Urinary bladder (tissue), 4 donors: ENCODE data around the gene DLK2. TPM values are rescaled to one million over a fixed set of nuclear protein-coding genes. Genes with fewer than 3 reads are reported as not detected.
"Not testable (repeated sequence)": the region's sequence is repeated elsewhere in the genome, so short reads cannot be mapped to it uniquely, and the experiment has no call there.

ENCODE experiments used
- DNase-seq: peaks from one replicate; pipeline ENCODE4 v3.0.0-alpha.2; 2015; ENCODE audit errors: extremely low spot score
- H3K27ac ChIP-seq: one replicate; pipeline ENCODE4 v1.5.1; 2013; ENCODE audit warnings: low read depth, mild to moderate bottlenecking, moderate library complexity
- H3K36me3 ChIP-seq: one replicate; pipeline ENCODE4 v1.6.1; 2013; ENCODE audit warnings: mild to moderate bottlenecking, moderate library complexity; ENCODE audit not compliant: insufficient read depth
- H3K4me1 ChIP-seq: one replicate; pipeline ENCODE4 v1.6.1; 2013; ENCODE audit warnings: mild to moderate bottlenecking, moderate library complexity; ENCODE audit not compliant: insufficient read depth
- H3K4me3 ChIP-seq: one replicate; pipeline ENCODE4 v1.5.1; 2013; ENCODE audit warnings: low read depth, low read length
- WGBS: extraction: QIAGEN DNeasy Blood & Tissue Kit; methylation state at CpG from one replicate; pipeline ENCODE4 v1.1.7; 2013; 5-methylcytosine and 5-hydroxymethylcytosine counted together
- polyA plus RNA-seq: library from polyadenylated mRNA; stranded (reverse); fragments of 200-250 nt; gene quantifications from one replicate; pipeline ENCODE4 v1.2.3, GENCODE V29; 2013
- total RNA-seq: library from RNA; depleted of rRNA; stranded (reverse); fragments of >200 nt; gene quantifications from one replicate; pipeline ENCODE4 v1.2.3, GENCODE V29; 2014
- donor health status: healthy with polysubstance abuse.
- donor health status: healthy.

DLK2 gene
- total RNA-seq: 2.0 TPM
- 0.67 TPM for polyA plus RNA-seq

DNA sequence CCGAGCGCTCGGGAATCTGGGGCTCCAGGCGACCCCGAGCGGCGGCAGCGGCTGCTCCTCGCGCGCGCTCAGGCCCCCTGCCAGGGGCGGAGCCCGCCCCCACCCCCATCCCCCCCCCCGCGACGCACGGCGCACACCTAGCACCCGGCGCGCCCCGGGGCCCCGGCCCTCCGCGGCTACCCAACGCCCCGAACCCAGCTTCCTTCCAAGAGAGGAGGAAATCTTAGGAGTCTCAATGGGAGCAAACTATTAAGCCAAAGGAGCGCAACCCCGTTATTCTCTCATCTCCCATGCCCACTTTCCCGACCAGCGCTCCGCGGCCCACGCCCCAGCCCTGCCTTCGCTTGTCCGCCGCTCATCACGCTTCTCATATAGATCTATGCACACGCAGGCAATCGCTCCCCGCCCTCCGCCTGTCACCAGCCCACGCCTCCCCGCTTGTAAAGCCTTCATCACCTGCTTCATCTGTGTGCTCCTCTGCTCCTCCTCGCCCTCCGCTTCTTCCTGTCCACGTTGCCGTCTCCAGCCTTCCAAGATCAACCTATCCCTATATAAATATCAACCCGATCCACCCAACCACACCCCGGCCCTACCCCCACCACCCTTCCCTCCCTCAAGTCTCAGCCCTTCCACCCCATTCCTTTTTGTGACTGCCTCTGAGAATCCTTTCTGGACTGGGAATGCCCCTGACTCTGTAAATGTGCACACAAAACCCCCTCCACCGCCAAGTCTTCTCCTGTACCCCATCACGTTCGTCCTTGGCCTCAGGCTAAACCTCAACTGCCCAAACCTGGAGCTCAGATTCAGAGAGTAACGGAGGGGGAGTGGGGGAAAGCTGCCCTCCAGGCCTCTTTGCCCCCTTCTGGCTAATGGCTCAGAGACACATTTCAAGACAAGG, at the start of gene DLK2:
Gene DLK2 (minus strand): TSS at position 18 of the 898 bp plus-strand sequence. CDS start 723 bp downstream, outside the sequence.
- no peak within 1 kb of the TSS for H3K27ac ChIP-seq
- no peaks in the 10 kb centered on the region for H3K4me1 ChIP-seq
- peak within 1 kb of the TSS; percentile 50 for H3K4me3 ChIP-seq
- H3K36me3 ChIP-seq: peaks cover 3% of the 10 kb centered on the region
- DNase-seq: no peak
- 2% methylated on average over 55 of the region's 55 CpGs for WGBS

GRCh38 chr6:43503443-43503842, 48.1 kb upstream of the DLK2 start:
- H3K36me3 ChIP-seq: peaks cover 5% of the 10 kb centered on the region
- no peaks in the 10 kb centered on the region for H3K4me1 ChIP-seq
- 91% methylated on average over 8 of the region's 8 CpGs for WGBS
- H3K27ac ChIP-seq: no peak overlapping the region
- DNase-seq: no peak
- H3K4me3 ChIP-seq: no peak overlapping the region

DNA sequence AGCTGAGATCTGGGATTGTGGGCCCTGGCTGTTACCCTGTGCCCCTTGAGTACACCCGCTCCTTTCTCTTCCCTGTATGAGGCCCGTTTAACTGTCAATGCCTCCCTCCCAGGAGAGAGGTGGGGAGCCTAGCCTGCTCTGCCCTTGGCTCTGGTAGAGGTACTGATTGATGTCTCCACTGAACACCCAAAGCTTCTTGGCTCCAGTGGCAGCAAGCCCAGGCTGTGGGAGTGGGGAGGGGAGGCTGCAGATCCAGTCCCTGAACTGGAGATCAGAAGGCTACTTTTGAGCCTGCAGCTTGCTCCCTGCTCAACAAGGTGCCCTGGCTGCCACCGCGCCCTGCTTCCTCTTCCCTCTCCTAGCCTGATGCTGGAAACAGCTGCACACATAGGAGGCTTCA, 47.3 kb upstream of the DLK2 start:
- Histone ChIP-seq H3K4me1 (no peaks in the 10 kb centered on the region), H3K4me3 (no peak overlapping the region), H3K27ac (no peak overlapping the region), H3K36me3 (peaks cover 5% of the 10 kb centered on the region)
- 84% methylated on average over 4 of the region's 4 CpGs for WGBS
- no peak for DNase-seq

- DNase-seq: no peak
- Histone ChIP-seq H3K36me3 (peaks cover 5% of the 10 kb centered on the region), H3K27ac (no peak overlapping the region), H3K4me1 (no peaks in the 10 kb centered on the region), H3K4me3 (no peak overlapping the region)
- 96% methylated on average over 3 of the region's 3 CpGs for WGBS
These were observed 45.6 kb upstream of the DLK2 start for GRCh38 chr6:43500921-43501320.

GRCh38 chr6:43499028-43499815, 43.9 kb upstream of the DLK2 start:
- Histone ChIP-seq H3K4me3 (no peak overlapping the region), H3K27ac (no peak overlapping the region)

GRCh38 chr6:43498291-43498690, 42.9 kb upstream of the DLK2 start:
- not testable (repeated sequence) for DNase-seq, H3K36me3 ChIP-seq, H3K4me3 ChIP-seq, H3K27ac ChIP-seq, H3K4me1 ChIP-seq
- WGBS: 93% methylated on average over 5 of the region's 5 CpGs

More at GRCh38 chr6:43499028-43499815, 43.9 kb upstream of the DLK2 start:
- no peaks in the 10 kb centered on the region for H3K4me1 ChIP-seq
- 86% methylated on average over 12 of the region's 12 CpGs for WGBS
- H3K36me3 ChIP-seq: peaks cover 5% of the 10 kb centered on the region
- no peak for DNase-seq

GRCh38 chr6:43497689-43498088, 42.3 kb upstream of the DLK2 start:
- WGBS: 92% methylated on average over 12 of the region's 12 CpGs
- Histone ChIP-seq H3K27ac (no peak overlapping the region), H3K4me1 (peaks cover 1% of the 10 kb centered on the region)

GRCh38 chr6:43497129-43497396, 41.7 kb upstream of the DLK2 start:
- WGBS: 85% methylated on average over 6 of the region's 6 CpGs
- Histone ChIP-seq H3K36me3 (peaks cover 5% of the 10 kb centered on the region), H3K4me3 (no peak overlapping the region), H3K4me1 (peaks cover 4% of the 10 kb centered on the region), H3K27ac (no peak overlapping the region)
- no peak for DNase-seq

More at GRCh38 chr6:43497689-43498088, 42.3 kb upstream of the DLK2 start:
- Histone ChIP-seq H3K36me3 (peaks cover 5% of the 10 kb centered on the region), H3K4me3 (no peak overlapping the region)
- DNase-seq: no peak

GRCh38 chr6:43496370-43497128, 41.2 kb upstream of the DLK2 start:
- H3K4me3 ChIP-seq: no peak overlapping the region
- DNase-seq: peak; percentile 53
- H3K36me3 ChIP-seq: peaks cover 5% of the 10 kb centered on the region
- H3K4me1 ChIP-seq: peaks cover 4% of the 10 kb centered on the region
- H3K27ac ChIP-seq: no peak overlapping the region
- WGBS: 45% methylated on average over 18 of the region's 18 CpGs

DNA sequence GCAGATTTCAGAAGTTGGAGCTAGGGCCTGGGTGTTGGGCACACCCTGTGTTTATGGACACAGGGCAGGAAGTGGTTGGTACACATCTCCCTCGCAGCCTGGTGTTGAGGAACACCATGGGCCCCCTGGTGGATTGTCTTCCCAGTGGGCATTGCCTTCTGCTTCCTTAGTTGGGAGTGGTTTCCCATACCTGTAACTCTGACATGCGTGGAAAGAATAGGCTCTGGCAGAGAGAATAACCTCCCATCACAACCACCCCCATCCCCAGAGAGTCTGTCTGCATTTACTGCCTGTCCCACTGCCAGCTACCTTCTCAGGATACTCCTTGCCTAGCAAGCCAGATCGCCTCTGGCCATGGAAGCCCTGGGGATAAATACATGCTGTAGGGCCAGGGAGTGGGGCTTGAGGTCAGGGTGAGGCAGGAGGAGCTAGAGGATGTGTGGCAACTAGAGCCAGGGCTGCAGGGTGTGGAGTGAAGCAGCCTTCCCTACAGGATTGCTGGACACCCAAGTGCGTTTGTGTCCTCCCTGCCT, 40.1 kb upstream of the DLK2 start:
- DNase-seq: no peak
- Histone ChIP-seq H3K4me1 (peaks cover 4% of the 10 kb centered on the region), H3K27ac (no peak overlapping the region), H3K36me3 (no peaks in the 10 kb centered on the region), H3K4me3 (no peak overlapping the region)
- WGBS: 78% methylated on average over 4 of the region's 4 CpGs

DNA sequence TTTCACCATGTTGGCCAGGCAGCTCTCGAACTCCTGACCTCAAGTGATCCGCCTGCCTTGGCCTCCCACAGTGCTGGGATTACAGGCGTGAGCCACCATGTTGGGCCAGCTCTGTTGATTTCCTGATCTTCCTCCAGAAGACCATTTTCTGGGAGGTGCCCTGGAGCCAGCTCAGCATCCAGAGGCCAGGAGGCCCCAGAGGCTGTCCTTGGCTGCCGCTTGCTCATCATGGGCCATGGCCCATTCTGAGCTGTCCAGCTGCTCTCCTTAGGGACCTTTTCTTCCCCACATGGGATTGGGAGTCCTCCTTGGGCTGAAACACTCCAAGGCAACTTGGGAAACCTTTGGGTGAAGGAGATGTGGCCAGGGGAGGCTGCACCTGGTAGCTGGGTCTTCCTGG, 39.4 kb upstream of the DLK2 start:
- DNase-seq: no peak
- H3K4me1 ChIP-seq: peaks cover 4% of the 10 kb centered on the region
- WGBS: 91% methylated on average over 4 of the region's 4 CpGs
- no peak overlapping the region for H3K4me3 ChIP-seq
- H3K36me3 ChIP-seq: no peaks in the 10 kb centered on the region
- no peak overlapping the region for H3K27ac ChIP-seq

DNA sequence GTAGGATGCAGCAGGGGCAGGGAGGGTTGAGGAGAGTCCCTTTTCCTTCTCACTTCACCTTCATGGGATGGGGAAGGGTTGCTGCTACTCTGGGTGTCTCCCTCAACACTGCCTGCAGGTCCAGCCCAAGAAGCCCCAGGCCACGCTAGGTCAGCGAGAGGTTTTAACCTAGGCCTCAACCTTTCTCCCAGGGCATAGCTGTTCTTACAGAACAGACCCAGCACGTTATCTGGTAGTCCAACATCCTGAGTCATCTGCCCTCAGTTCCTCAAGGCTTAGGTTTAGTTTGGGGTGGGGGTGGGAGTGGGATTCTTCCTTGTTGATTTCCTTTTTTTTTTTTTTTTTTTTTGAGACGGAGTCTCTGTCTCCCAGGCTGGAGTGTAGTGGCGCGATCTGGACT, 39.0 kb upstream of the DLK2 start:
- Histone ChIP-seq H3K36me3 (no peaks in the 10 kb centered on the region), H3K27ac (no peak overlapping the region), H3K4me3 (no peak overlapping the region), H3K4me1 (peaks cover 4% of the 10 kb centered on the region)
- DNase-seq: no peak
- 92% methylated on average over 6 of the region's 6 CpGs for WGBS

DNA sequence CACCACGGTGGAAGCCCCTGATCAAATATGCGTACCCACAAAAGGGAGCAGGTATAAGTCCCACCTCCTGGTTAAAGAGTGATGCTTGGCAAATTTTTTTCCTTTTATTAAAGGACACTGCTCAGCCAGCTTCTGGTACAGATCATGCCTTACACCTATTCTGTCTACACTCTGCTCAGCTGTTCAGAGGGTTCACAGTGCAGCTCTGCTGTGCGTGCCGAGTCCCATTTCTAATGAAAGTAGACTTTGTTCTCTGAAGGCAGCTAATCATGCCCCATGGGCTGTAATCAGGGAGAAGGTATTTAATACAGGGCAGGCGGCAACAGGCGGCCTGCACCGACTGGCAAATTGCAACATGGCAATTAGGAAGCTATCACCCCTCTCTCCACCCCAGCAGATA, 38.5 kb upstream of the DLK2 start:
- WGBS: 89% methylated on average over 7 of the region's 7 CpGs
- H3K4me3 ChIP-seq: no peak overlapping the region
- peaks cover 4% of the 10 kb centered on the region for H3K4me1 ChIP-seq
- H3K27ac ChIP-seq: no peak overlapping the region
- no peaks in the 10 kb centered on the region for H3K36me3 ChIP-seq
- no peak for DNase-seq
